Measurements from ENCODE around the gene SNTN. TPM values are rescaled to one million over a fixed set of nuclear protein-coding genes. Genes with fewer than 3 reads are reported as not detected.

The SNTN gene
- not detected in 2 replicates for total RNA-seq

DNA sequence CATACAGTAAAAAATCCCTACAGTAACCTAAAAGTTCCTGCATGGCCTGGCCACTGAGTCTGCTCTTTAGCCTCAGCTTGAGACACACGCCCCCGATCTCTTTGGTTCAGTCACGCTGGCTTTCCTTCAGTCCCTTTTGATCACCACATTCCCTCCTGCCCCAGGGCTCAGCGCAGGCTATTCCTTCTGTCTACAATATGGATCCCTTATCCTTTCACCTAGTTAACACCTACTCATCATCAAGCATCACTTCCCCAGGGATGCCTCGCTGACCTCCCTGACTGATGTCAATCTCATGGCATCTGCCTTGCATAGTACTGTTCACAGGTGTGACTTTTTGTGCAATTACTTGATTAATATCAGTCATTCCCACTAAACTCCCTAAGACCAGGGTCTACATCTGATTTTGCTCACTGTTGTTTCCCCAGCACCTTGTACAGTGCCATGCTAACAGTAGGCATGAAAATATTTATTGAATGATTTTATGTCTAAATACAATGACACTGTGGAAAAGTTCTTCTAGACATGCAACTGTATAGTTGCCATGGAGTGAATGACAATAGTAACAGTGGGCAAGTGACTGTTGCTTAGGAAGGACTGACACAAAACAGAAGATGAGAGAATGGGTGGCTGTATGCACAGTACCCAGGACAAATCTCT, at the start of gene SNTN:
Gene SNTN (plus strand): TSS at position 610 of the 660 bp plus-strand sequence. CDS start 13 bp downstream, at position 623.

Other genes with a start within 250 kb of the SNTN start
- not detected in 2 replicates for gene C3orf49, start 166.6 kb downstream of the SNTN start, total RNA-seq
- 46.1 and 75.7 TPM in 2 replicates for gene THOC7, start 211.1 kb downstream of the SNTN start, total RNA-seq
- gene ATXN7, start 211.2 kb downstream of the SNTN start, total RNA-seq: 5.0 and 19.6 TPM in 2 replicates

All from myometrial cell (primary cell).